GM18519 (cell line): ENCODE results near the gene PAEP.
"Not testable (repeated sequence)": the region's sequence is repeated elsewhere in the genome, so short reads cannot be mapped to it uniquely, and the experiment has no call there.

Experiments
- ATAC-seq: cut with Tn5 transposase; IDR thresholded peaks from one replicate; pipeline ENCODE4 v1.9.1; 2021; ENCODE audit warnings: mild to moderate bottlenecking, moderate library complexity; ENCODE audit not compliant: unreplicated experiment, low FRiP score

The PAEP gene

DNA sequence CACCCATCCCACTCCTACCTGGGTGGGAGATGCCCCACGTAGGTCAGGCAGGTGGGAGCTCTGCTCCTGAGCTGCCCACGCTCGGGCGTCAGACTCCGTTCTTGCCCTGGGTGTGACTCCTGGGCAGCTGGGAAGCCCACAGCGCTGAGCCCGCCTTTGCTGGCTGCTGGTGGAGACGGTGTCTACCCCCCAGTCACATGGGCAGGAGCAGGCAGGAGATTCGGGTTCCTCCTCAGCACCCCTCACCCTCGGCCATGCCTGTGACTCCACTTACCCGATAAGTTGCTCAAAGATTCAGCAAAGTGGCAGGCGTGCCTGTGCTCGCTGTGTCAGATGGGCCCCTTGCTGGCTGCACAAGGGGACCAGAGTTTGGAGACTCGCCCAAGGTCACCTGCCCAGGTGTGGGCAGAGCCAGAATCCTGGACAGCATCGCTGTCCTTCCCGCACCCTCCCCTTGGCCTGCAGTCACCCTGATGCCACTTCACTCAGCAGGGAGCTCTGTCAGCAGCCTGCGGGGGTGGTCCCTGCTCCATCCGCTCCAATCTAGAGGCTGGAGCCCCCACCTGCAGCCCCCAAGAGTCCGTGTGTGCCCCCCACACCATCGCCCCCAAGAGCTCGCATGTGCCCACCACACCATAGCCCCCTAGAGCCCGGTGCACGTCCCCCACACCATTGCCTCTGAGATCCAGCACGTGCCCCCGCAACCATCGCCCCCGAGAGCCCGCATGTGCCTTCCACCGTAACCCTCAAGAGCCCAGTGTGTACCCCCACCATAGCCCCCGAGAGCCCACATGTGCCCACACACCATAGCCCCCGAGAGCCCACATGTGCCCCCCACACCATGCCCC is 36.1 kb upstream of the PAEP start:
- ATAC-seq = no peak

DNA sequence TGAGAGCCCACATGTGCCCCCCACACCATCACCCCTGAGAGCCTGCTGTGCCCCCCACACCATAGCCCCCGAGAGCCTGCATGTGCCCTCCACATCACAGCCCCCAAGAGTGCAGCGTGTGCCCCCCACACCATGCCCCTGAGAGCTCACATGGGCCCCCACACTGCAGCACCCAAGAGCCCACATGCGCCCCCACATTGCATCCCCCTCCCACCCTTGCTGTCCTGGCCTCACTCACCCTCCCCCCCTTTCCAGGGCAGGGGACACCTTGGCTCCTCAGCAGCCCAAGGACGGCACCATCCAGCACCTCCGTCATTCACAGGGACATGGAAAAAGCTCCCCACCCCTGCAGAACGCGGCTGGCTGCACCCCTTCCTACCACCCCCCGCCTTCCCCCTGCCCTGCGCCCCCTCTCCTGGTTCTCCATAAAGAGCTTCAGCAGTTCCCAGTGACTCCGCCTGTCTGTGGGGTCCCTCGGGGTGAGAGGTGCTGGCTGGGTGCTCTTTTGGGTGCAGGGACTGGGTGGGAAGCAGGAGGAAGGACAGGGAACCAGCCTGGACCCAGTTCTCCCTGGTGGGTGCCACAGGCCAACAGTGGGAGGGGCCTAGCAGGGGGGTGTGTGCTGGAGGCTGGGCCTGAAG is 35.3 kb upstream of the PAEP start:
- no peak for ATAC-seq

DNA sequence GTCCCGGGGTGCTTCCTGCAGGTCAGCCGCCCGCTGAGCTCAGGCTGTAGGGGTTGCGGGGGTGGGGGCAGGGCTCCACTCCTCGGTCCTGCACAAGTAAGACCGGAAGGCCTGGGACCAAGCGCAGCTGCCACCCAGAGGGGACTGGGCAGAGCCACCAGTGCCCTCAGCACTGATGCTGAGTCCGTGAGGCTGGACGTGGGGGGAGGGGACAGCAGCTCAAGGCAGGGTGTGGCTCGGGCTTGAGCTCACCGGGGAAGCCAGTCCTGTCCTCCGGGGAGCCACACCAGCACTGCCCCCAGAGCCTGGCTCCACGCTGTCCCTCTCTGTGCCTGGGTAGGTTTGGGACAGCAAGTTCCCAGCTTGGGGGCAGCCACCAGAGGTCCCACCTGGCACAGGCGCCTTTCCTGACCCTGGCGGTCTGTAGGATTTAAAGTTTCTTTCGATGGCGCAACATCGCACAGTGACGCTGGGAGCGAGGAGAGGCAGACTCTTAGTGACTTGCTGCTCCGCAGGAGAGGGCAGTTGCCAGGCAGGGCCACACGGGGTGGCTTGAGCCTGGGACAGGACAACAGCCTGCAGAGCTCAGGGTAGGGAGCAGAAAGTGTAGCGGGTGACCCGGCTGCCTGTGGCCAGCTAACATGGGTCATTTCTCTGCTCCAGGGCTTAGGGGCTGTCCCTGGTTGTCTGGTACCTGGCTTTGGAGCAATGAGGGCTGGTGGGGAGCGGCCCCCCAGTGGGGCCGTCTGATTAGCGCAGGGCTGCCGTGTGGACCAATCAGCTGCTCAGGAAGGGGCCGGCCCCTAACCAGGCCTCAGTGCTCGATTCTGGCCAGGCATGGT is 34.6 kb upstream of the PAEP start:
- no peak for ATAC-seq

DNA sequence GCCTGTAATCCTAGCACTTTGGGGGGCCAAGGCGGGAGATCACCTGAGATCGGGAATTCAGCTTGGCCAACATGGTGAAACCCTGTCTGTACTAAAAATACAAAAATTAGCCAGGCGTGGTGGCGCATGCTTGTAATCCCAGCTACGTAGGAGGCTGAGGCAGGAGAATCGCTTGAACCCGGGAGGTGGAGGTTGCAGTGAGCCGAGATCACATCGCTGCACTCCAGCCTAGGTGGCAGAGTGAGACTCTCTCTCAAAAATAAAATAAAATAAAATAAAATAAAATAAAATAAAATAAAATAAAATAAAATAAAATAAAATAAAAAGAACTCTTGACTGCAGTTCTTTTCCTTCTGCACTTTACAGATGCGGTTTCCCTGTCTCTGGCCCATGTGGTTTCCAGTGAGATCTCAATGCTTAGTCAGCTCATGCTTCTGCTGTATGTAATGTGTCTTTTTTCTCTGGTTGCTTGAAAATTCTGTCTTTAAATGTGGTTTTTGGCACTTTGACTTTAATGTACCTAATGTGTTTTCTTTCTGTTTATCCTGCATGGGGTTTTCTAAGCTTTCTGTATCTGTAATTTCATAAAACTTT is 32.6 kb upstream of the PAEP start:
- ATAC-seq = not testable (repeated sequence)

DNA sequence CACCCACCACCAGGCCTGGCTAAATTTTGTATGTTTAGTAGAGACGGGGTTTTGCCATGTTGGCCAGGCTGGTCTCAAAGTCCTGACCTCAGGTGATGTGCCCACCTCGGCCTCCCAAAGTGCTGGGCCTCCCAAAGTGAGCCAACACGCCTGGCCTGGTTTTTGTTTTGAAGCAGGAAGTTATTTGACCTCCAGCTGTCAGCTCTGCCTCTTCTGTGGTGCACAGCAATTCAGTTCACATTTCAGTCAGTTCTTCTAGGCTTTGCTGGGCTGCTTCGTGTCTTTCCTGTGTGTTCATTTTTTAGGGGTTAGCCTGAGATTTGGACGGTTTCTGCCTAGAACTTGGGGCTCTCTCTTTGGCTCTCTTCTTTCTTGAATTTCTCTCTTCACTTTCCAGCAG is 31.4 kb upstream of the PAEP start:
- no peak for ATAC-seq

DNA sequence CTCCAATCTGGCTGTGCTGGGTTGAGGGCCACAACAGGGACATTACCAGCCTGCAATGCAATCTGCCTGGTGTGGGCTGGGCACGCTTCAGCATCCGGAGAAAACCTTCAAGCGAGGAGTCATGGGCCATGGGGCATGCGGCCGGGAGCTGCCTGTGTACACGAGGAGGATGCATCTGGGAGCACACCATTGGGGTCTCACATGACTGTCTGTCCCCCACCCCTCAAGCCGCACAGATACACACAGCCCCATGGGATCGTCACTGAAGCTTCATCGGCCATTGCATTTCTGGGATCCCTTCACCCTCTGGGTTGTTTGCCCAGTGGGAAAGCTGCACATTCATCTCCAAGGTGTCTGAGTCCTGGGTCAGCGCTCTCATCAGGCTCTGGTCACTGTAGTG is 30.5 kb upstream of the PAEP start:
- no peak for ATAC-seq

DNA sequence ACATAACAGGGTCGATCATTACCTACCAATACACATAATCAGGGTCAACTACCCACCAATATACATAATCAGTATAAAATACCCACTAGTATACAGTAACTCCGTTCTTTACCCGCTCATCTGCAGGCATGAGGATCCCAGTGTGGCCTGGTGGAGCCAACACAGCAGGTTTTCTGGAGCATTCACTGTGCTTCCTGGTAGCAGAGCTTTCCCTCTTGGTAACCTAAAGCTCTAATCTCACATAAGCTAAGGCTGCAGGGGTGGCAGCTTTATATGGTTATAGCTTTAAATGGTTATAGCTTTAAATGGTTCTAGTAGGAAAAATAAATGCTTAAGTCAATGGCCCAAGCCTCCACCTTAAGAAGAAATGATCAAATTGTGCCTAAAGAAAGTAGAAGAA is 28.4 kb upstream of the PAEP start:
- no peak for ATAC-seq

DNA sequence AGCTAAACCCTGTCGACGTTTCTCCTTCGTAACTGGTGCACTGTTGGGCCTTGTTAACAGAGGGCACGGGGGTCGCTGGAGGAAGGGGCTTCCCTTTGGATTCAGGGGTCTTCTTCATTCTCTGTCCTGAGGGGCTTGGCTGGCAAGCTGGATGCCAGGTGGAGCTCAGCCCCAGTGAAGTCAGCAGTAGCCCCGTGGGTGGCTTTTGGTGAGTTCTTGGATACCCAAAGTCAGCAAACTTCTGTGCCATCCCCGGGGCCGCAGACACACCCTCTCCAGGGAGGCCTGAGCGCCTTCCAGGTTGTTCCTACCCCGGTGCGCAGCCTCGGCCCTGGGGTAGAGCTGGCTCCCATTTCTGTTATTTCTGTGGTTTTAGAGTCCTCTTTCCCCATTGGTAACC is 27.9 kb upstream of the PAEP start:
- no peak for ATAC-seq

DNA sequence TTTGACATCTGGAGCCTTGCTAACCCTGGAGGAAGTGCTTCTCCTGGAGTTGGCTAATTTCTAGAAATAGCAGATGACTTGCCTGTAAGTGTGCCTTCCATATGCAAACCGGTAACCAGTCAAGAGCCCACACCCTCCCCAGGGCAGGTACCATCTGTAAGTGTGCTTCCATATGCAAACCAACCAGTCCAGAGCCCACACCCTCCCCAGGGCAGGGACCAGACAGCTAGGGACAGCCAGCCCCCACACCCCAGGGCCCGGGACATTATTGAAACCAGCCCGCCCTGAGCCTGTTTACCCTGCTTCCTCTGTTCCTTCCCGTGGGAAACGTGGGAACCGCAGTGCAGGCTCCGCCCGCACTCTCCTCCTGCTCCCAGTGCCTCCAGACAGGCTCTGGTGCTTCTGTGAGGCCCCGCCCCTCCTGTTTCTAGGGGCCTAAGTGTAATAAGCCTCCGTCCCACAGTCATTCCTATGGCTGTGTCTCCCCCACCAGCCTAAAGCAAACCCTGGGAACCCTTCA is 27.3 kb upstream of the PAEP start:
- ATAC-seq = not testable (repeated sequence)

DNA sequence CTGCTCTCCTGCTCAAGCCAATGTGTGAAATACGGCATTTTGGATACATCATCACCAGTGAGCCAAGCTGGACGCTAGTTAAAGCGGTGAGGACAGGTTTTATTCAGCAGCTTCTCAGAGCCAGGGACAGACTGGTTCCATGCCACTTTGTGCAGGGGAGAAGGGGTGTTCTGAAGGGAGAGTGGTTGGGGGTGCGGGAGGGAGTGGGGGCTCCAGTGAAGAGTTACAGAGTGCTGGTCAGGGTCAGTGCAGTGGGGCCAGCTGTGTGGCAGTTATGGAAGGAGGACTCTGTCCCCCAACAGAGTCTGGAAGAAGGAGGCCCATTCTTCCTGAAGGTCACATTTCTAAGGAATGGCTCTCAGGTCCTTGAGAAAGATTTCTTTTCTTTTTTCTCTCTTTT is 26.7 kb upstream of the PAEP start:
- ATAC-seq = not testable (repeated sequence)

DNA sequence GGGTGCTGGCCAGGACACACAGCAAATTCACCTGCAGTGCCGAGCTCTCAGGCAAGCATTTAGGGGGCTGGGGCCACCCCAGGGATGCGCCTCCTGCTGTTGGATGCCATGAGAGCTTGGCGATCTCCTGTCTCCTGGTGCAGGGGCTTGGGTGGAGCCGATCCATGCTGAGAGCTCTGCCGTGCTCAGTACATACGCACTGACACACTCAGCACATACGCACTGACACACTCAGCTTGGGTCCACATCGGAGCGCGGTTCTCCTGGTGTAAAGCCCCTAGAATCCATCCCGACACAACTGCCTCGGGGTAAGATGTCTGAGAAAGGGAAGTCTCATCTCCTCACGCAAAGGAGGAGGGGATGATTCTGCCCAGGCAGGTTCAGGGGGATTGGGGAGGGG is 25.9 kb upstream of the PAEP start:
- ATAC-seq = not testable (repeated sequence)

DNA sequence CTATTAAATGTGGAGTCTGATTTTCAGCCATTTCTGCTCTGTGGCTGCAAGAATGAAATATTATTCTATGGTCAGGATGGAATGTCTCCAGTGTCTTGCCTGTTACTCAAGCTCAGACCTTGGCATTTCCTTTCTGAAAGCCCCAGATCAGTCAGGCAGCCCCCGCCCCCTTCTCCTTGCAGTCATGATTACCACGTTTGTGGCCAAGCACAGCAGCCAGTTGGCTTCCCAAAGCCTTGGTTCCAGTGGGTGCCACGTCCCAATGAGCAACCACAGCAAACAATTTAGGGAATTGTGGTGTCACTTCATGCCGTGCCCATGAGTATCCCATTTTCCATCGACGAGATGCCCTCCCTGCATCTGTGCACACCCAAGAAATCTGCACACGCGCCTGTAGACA is 25.3 kb upstream of the PAEP start:
- no peak for ATAC-seq

DNA sequence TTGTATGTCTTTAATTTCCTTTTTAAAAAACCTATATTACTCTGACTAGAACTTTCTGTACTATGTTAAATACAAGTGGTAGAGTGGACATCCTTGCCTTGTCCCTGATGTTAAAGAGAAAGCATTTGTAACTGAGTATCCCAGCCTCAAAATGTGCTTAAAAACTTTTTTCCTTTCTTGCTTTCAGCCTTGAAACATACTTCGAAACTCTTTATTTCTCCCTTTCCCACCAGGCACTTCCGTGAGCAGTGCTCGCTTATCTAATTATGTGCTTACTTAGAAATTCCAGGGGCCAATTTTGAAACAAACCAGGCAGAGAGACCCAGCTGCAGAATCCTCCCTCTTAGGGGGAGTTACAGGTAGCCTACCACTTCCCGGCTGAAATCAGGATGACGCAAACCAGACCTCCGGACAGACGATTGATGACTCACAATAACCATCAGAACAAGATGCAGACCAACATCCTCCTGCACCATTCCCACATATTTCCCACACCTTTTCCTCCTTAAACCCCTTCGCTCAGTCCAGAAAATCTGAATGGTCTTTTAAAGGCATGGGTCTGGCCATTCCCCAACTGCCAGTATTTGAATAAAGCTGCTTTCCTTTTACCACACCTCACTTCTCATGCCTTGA is 18.2 kb upstream of the PAEP start:
- ATAC-seq = not testable (repeated sequence)

DNA sequence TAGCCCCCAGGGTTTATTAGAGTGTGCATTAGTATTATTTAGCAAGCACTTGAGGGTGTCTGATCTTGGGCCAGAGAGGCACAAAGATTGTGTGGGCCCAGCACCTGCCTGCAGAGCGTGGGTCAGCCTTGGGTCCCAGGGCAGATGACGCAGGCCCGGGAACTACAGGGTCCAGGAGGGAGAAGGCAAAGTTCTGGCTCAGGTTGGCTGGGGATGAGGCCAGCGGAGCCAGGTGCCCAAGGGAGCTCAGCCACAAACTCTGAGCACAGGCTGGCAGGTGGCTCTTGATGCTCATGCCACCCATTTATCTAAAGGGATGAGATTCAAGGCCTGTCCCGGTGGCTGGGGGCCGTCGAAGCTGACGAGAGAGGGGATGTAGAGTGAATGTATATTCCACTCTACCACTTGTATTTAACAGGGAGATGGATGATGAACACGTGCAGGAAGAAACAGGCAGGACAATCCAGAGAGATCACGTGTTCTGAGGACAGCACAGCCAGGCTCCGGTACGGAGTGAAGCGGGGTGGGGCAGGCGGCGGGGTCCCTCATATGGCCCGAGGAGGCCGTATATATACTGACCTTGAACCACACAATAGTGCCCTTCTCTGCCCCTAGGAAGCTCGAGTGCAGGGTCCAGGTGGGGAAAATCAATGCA is 16.4 kb upstream of the PAEP start:
- ATAC-seq = no peak

DNA sequence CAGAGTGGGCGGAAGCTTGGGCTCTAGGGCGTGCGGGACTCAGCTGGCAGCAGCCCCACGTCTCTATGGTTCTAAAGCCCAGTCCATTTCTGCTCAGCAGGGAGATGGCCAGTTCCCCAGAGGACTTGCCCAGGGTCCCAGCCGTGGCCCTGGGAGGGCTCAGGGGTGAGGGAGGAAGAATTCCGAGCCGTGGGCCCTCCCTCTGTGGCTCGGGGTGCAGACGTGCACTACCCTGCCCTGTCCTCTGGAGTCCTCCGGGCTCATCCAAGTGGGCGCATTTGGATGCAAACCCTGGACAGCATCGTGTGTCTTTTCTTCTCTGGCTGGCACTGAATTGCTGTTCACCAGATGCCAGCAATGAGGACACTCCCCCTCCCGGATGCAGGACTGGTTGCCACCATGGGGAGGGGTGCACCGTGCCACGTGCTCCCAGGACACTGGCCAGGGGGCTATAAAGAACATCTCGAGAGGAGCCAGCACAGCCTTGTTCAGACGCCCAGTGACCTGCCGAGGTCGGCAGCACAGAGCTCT is 15.8 kb upstream of the PAEP start, which contains the start of gene OBP2A:
OBP2A (plus strand) TSS at position 481 of the 531 bp plus-strand sequence. CDS start 55 bp downstream, outside the sequence.
- ATAC-seq = not testable (repeated sequence)

DNA sequence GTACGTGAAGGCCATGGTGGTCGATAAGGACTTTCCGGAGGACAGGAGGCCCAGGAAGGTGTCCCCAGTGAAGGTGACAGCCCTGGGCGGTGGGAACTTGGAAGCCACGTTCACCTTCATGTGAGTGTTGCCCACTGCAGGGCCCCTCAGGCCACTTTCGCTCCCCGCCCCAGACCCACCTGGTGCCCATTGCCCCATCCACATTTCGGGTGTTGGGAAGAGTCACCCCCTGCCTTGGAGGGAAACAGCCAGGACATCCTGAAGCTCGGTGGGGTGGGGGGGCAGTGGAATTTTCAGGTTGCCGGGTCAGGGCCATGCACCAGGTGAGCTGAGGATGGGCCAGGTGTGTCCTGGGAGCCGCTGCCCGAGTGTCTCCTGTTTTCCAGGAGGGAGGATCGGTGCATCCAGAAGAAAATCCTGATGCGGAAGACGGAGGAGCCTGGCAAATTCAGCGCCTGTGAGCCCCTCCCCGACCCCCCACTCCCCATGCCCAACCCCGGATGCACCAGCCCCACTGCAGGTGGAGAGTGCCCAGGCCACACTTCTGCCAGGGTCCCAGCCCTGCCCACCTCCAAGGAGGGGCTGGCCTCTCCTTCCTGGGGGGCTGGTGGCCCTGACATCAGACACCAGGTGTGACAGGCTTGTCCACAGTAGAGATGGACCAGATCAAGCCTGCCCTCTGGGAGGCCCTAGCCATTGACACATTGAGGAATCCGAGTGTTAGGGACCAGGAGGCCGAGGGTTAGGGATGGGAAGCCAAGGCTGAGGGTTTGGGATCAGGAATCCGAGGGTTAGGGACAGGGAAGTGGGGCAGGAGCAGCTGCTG is 14.6 kb upstream of the PAEP start:
- ATAC-seq = not testable (repeated sequence)

DNA sequence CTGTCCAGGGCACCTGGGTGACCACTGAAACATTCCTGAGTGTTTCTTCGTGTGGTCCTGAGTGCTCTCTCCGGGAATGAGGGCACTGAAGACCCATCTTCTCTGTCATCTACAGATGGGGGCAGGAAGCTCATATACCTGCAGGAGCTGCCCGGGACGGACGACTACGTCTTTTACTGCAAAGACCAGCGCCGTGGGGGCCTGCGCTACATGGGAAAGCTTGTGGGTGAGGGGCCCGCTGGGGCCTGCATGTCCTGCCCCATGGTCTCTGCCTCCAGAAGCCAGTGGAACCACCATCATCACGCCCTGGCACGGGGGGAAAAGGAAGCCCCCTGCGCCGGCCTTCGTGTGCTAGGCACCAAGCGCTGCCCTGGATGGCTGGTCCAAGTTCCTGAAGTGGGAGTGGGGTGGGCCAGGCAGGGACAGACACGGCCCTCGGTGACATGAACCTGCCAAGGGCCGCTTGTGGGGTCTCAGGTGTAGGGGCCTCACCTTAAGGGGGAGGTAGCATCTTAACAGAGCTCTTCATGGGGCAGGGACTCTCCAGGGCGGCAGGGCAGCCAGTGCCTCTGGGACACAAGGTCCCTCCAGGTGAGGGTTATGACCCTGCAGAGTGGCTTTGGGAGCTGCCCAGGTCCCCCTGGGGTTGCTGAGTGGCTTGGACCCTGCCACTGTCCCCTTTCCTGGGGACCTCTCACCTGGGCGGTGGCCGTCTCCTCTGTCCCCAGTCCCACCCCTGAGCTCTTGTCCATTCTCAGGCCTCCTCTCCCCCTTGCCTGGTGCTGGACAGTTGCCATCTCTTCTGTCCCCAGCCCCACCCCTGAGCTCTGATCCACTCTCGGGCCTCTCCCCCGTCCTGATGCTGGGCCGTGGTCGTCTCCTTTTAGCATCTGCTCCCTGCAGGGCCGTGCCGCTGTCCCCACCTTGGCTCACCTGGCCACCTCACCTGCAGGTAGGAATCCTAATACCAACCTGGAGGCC is 13.5 kb upstream of the PAEP start:
- ATAC-seq = no peak
